GM18867 (cell line): Measurements from ENCODE around the gene MAP4K4.

Source experiments
- ATAC-seq: cut with Tn5 transposase; IDR thresholded peaks from one replicate; pipeline ENCODE4 v1.9.1; 2021; ENCODE audit warnings: mild to moderate bottlenecking, moderate library complexity; ENCODE audit not compliant: unreplicated experiment

The MAP4K4 gene

DNA sequence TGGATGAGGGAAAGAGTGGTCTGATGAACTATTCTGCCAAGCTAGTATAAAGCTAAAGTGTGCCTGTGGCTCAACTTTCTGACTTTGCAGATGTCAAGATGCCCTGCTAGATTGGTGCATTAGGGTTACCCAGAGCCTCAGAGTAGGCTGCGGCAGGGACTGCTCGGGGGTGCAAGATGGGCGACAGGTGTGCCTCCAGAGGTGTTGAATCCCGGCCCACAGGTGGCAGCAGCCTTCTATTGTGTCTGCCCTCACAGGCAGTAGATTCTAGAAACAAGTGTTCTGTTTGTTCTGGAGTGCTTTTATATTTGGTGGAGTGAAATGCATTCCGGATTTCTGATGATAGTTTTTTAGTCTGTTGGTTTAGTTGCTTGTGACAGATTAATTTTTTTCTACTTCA lies 162.7 kb downstream of the MAP4K4 start:
- ATAC-seq, result no peak

DNA sequence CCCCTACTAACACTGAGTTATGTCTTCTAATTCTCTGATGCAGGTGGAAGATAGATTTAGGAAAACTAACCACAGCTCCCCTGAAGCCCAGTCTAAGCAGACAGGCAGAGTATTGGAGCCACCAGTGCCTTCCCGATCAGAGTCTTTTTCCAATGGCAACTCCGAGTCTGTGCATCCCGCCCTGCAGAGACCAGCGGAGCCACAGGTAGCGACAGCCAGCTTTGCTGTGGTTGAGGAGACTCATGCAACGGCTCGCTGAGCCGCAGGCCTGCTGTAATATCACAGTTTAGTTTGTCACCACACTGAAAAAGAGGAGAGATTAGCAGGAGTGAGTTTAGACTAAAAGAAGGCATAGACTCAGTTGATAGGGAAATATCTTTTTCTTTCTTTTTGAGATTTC lies 163.3 kb downstream of the MAP4K4 start:
- ATAC-seq, result no peak

DNA sequence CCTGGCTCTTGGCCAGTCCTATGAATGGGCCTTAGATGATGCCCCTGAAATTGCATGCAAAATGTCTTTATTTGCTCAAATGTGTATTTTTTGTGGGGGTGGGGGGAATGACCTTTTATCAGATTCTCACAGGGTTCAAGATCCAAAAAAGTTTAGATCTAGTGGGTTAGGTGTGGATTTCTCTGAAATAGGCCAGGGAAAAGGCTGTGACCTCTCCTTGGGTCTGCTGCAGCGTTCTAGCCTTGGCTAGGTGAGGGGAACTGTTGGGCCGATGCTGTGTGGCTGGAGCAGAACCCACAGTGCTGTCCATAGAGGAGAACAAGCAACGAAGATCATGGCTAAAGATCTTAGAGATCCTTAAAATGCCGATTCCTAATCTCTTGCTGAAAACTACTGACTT lies 163.9 kb downstream of the MAP4K4 start:
- ATAC-seq, result no peak

DNA sequence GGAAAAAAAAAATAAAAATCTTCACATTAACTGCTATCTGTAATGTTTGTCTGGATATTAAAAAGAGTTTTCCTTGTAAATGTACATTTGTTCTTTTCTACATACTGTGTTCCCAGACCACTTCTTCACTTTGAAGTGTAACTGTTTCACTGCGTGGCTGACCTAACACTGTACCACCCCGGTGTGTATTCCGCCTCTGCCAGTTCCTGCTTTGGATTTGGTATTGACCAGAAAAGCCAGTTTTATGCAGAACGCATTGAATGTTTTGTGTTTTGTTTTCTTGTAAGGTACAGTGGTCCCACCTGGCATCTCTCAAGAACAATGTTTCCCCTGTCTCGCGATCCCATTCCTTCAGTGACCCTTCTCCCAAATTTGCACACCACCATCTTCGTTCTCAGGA lies 166.0 kb downstream of the MAP4K4 start:
- no peak for ATAC-seq

DNA sequence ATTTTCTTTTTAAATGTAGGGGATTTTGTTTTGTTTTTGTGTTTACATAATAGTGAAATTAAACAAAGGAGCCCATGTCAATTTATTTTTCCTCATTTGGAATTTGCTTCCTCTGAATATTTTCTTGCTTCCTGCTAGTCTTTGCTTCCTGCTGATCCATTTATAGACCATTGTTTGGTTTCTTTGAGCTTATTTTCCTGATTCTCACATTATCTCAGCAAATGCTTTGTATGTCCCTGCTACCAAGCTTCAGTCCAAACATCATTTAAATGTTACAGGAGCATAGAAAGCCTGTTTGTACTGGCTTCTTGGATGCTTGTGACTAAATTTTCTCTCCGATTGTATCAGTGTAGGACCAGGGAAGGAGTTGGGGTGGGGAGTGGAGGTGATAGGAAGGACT lies 166.9 kb downstream of the MAP4K4 start:
- no peak for ATAC-seq

DNA sequence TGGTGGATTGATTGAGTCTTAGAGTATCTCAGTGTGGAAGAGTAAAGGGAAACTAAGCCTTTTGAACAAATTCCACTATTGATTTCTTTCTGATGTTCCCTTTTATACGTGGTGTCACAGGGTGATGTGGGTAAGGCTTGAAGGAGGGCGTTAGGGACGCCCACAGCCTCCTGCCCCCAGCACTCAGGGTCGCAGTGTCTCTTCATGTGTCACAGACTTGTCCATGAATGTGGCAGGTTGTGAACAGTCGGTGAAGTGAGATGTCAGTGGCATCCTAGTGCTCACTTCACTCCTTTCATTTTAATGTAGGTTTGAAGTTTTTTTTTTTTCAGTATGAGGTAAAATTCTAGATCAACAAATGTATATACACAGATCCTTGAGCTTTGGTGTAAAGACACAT lies 171.0 kb downstream of the MAP4K4 start:
- no peak for ATAC-seq

DNA sequence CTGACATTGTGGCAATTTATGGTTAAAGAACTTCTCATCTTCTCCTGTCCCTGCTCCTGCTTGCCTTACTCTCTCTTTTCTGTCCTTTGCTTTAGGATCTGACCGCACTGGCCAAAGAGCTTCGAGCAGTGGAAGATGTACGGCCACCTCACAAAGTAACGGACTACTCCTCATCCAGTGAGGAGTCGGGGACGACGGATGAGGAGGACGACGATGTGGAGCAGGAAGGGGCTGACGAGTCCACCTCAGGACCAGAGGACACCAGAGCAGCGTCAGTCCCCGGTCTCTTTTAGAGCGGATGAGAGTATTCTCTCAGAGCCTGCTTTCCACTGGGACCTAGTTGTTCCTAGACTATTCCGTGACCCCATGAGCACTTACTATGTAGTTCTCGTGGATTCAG lies 172.0 kb downstream of the MAP4K4 start:
- no peak for ATAC-seq

DNA sequence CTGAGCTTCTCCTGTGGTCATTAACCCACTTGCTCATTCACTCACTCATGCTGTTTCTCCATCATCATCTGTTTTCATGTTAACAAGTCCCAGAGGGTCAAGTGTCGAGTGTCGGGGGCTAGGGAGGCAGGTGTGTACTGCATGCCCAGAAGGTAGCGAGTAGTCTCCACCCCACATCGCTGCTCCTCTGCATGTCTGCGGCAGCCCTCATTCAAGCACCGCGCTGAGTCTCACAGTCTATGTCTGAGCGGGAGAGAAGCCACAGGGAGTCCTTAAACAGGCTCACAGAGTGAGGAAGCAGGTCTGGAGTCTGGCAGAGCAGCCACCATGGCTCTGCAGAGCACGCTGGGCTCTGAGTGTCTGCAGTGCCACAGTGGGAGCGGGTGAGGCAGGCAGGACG lies 172.9 kb downstream of the MAP4K4 start:
- ATAC-seq, result no peak

DNA sequence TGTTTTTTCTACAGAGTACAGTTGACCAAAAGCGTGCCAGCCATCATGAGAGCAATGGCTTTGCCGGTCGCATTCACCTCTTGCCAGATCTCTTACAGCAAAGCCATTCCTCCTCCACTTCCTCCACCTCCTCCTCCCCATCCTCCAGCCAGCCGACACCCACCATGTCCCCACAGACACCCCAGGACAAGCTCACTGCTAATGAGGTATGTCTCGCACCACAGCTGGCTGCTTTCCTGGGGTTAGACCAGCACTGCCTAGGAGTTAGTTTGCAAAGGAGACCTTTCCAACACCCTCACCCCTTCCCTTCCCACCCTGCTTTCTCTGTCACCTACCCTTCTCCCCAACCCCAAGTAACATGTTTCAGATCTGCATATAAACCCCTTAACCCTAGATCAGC lies 174.0 kb downstream of the MAP4K4 start:
- no peak for ATAC-seq

DNA sequence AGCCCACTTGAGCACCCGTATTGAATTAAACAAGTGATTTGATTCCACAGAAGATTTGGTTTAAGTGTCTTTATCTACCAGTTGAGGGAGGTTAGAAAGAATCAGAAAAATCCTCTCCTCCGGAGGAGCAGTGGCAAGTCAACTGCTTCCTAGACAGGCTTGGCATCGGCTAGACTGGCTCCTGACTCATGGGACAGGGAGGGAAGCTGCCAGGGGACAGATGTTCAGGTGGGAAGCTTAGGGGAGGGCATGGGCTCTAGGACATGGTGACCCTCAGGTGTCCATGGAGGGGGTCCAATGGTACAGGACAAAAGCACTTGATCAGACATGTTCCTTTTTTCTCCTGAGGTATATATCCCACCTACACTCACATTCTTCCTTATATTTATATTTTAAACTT lies 175.0 kb downstream of the MAP4K4 start:
- ATAC-seq, result no peak

DNA sequence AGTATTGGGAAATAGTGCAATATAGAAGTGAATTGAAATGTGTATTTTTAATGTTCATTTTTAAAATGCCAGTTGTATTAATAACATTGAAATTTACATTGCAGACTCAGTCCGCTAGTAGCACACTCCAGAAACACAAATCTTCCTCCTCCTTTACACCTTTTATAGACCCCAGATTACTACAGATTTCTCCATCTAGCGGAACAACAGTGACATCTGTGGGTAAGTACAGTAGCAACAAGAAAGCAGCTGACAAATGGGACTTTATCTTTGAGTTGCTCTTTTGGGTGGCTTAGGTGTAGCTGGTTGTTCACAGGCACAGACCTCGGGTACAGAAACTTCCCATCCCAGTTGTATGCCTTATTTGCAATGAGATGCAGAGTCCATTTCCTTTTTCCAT lies 176.0 kb downstream of the MAP4K4 start:
- no peak for ATAC-seq

DNA sequence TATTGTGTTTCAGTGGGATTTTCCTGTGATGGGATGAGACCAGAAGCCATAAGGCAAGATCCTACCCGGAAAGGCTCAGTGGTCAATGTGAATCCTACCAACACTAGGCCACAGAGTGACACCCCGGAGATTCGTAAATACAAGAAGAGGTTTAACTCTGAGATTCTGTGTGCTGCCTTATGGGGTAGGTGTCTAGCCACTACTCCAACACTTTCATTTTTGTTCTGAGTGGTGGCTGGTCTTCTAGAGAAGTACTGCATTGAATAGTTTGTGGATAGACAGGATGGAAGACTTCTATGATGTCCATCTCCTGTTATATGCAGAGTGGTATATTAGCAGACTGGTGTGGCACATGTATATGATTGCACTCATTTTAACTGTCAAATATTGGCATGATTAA lies 176.6 kb downstream of the MAP4K4 start:
- ATAC-seq, result no peak

DNA sequence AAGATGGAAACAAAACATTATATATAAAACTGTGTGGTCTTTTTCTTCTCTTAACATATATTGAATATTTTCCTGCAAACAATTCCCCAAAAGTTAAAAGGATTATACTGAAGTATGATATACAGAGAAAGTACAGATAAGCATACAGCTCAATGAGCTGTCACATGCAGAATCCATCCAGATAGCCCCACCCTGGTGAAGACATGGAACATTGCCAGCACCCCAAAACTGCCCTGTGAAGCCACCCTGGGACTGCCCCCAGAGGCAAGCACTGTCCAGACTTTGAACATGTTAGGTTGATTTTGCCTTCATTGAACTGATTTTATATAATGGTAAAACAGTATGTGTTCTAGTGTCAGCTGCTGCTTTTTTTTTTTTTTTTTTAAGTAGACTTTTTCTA lies 182.0 kb downstream of the MAP4K4 start:
- no peak for ATAC-seq

DNA sequence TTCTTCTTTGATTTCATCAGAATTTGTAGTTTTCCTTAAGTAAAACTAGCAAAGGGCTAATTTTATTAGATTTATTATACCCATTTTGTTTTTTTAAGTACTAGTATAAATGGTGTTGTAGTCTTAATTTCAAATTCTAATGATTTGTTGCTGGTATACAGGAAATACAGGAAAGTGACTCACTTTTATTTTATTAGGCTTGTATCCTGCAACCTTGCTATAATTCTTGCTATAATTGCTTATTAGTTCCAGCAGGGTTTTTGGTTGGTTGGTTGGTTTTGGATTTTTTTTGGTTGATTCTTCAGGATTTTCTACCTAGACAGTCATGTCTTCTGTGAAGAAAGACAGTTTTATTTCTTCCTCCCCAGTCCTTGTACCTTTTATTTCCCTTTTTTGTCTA lies 183.6 kb downstream of the MAP4K4 start:
- ATAC-seq, result no peak

DNA sequence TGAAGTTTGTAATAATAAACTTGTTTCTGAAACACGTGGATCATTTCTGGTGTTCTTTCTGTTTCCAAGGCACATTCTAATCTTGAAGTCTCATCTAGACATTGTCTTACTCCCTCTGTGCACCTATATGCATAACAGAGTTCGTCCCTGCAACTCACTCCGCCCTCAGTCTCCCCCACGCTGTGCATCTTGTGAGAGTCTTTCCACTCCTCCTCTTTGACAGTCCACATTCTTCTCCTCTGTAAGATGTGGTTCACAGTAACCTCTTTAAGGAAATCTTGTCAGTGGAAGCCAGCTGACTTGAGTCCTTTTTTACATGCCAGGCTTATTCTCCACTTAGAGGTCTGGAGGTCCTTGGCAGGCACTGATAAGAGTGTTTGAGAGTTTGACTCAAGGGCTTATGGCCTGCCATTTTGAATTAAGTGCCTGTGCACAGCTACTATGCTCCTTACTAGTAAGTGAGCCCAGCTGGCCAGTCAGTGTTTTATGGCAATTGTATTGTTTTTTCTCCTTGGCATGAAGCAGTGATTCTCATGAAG lies 185.3 kb downstream of the MAP4K4 start:
- no peak for ATAC-seq

DNA sequence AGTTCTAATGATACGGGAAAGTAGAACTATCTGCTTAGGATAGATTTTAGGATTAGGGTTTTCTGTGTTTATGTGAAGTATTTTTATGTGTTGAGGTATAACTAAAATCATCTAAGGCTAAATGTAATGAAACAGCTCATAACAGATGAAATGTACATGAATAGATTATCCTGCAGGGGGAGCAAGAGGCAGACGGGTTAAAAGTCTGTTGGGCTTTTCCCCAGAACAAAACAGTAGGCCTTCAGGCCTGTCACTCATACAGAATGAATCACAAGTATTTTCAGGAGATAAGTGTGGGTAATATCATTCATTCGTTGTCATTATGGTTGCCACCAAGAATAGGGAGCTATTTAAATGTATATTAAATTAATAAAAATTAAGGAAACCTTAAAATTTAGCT lies 186.4 kb downstream of the MAP4K4 start:
- peak; percentile 79 for ATAC-seq

DNA sequence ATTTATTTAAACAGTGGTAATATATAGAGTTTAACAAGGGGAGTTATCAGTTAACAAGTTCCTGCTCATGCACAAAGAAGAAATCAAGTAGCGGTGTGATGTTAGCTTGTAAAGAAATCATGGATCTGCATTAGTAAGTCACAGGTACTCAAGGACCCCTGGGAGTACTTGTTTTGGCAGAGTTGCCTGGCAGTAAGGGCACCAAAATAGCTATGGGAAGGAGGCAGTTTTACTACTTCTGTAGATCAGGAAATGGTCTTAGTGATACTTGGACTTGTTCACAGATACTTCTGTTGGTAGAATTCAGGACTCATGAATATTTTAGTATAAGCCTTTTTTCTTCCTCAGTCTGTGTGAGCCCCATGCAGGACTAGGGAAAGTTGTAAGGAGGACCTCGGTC lies 186.9 kb downstream of the MAP4K4 start:
- no peak for ATAC-seq

DNA sequence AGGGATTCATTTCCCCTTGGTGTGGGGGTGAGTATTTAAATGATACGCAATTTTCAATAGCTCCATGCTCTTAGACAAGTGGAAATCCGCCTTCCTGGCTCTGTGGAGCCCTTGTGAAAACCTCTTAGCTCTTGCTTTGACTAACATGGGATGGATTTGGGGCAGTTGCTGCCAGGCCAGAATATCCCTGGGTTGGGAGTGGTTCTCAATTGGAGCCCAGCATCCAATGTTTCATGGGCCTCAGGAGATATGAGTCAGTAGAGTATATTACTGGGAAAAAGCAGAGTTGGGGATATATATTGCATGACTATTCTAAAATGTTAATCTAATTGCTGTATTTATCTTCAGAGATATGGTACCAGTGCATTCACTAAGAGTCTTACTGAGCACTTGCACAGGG lies 189.8 kb downstream of the MAP4K4 start:
- ATAC-seq, result no peak

DNA sequence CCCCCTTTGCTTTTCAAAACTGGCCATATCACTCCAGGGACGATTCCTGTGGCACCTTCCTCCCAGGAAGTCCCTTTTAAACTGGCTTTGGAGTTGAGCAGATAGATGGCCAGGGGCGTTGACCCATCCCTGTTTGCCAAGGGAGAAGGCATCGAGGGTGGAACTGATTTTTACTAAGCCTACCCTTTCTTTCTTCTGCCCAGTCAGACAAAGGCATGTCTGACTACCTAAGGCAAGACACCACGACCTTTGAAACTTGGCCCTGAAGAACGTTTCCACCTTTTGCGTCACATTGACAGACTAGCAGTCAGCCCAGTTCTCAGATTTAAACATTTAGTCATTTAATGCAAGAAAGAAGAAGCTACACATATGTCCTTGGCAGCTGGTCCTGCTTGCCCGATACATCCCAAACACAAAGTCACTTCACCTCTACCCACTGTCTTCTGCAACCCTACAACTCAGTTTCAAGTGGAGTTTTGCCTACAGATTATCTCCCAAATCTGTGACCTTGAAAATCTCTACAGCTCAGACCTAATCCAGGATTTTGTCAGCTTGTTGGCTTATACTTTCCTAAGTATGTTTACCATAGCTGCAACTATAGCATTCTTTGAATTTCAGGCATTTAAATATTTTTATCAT lies 192.1 kb downstream of the MAP4K4 start:
- no peak for ATAC-seq

DNA sequence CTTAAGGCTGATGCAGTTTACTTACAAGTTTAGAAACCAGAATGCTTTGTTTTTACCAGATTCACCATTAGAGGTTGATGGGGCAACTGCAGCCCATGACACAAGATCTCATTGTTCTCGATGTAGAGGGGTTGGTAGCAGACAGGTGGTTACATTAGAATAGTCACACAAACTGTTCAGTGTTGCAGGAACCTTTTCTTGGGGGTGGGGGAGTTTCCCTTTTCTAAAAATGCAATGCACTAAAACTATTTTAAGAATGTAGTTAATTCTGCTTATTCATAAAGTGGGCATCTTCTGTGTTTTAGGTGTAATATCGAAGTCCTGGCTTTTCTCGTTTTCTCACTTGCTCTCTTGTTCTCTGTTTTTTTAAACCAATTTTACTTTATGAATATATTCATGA lies 194.9 kb downstream of the MAP4K4 start:
- no peak for ATAC-seq

DNA sequence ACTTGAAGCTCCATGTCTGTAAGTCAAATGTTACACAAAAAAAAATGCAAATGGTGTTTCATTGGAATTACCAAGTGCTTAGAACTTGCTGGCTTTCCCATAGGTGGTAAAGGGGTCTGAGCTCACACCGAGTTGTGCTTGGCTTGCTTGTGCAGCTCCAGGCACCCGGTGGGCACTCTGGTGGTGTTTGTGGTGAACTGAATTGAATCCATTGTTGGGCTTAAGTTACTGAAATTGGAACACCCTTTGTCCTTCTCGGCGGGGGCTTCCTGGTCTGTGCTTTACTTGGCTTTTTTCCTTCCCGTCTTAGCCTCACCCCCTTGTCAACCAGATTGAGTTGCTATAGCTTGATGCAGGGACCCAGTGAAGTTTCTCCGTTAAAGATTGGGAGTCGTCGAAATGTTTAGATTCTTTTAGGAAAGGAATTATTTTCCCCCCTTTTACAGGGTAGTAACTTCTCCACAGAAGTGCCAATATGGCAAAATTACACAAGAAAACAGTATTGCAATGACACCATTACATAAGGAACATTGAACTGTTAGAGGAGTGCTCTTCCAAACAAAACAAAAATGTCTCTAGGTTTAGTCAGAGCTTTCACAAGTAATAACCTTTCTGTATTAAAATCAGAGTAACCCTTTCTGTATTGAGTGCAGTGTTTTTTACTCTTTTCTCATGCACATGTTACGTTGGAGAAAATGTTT lies 196.3 kb downstream of the MAP4K4 start:
- no peak for ATAC-seq

DNA sequence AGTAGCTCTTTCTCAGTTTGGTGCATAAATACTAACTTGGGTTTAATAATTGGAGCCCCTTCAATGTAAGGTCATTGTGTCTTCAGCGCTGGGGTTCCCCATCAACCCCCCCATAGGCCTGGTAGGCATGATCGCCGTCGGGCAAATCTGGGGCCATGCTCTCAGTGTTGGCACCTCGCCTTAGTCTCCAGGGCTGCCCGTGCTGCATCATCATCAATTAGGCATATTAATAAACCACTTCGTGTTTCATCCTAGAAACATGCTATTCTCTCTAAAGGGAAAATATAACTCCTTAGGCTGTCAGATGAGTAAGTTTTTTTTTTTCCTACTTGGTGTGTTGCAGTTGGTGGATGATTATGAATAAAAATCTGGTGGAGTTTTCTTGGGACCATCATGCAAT lies 197.5 kb downstream of the MAP4K4 start:
- ATAC-seq, result no peak

DNA sequence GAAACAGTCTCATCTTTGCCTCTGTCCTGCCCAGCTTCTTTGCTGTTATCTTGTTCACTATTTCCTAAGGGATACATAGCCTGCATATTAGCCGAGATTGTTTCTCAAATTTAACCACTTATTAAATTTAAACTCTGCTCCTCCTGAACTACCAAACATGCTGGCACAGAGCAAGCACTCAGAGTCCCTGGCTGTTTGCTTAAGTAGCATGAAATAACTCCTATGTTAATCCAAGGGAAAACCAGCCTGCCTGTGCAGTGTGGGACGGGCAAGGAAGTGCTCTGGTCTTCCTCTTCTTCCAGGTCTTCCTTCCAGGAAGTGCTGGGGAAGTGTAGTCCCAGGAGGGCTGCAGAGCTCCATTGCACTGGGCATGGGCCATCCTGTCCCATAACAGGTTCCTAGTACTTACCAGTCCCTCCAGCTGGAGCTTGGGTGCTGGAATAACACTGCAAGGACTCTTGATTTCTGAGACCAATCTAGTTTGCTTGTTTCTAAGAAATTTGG lies 198.4 kb downstream of the MAP4K4 start:
- no peak for ATAC-seq
